GM19238 (cell line): Measurements from ENCODE around the gene ACIN1.
"Not testable (repeated sequence)": the region's sequence is repeated elsewhere in the genome, so short reads cannot be mapped to it uniquely, and the experiment has no call there.

ENCODE experiments used
- DNase-seq: peaks from one replicate; pipeline ENCODE4 v3.0.0; 2011; ENCODE audit warnings: low spot score; ENCODE audit not compliant: insufficient read length

The ACIN1 gene

DNA sequence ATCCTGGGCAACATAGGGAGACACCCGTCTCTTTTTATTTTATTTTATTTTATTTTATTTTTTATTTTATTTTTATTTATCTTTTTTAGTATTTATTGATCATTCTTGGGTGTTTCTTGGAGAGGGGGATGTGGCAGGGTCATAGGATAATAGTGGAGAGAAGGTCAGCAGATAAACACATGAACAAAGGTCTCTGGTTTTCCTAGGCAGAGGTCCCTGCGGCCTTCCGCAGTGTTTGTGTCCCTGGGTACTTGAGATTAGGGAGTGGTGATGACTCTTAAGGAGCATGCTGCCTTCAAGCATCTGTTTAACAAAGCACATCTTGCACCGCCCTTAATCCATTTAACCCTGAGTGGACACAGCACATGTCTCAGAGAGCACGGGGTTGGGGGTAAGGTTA, 12.7 kb upstream of the ACIN1 start:
- DNase-seq = not testable (repeated sequence)

DNA sequence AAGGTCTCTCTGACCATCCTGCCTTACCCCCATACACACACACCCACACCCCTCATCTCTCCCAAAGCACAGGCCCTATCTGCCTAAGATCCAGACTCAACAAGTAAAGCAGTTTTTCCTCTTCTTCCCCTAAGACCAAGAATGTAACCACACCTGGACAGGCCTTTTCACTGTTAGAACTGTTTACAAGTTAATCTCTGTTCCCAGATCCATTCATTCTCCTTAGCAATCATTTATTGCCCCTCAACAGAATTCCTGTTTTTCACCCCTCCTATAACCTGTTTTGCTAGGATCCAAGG, 11.8 kb upstream of the ACIN1 start:
- DNase-seq = no peak

DNA sequence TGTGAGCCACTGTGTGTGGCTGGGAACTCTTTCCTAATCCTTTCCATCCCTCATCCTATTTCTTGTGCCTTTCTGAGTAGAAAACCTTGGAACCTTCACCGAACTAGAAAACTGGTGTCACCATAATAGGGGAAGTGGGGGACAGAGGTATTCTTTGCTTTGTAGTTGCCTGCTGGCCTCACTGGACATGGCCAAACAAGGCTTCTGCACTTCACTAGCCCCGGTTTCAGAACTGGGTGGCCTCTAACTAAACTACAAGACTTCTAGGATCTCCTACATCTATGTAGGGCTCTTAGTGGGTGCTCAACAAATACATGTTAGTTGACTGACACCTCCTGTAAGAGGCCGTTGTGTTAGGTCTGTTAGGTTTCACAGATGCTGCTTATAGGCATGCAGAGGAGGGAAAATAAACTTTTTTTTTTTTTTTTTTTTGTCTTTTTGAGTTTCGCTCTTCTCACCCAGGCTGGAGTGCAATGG, 10.4 kb upstream of the ACIN1 start:
- no peak for DNase-seq

DNA sequence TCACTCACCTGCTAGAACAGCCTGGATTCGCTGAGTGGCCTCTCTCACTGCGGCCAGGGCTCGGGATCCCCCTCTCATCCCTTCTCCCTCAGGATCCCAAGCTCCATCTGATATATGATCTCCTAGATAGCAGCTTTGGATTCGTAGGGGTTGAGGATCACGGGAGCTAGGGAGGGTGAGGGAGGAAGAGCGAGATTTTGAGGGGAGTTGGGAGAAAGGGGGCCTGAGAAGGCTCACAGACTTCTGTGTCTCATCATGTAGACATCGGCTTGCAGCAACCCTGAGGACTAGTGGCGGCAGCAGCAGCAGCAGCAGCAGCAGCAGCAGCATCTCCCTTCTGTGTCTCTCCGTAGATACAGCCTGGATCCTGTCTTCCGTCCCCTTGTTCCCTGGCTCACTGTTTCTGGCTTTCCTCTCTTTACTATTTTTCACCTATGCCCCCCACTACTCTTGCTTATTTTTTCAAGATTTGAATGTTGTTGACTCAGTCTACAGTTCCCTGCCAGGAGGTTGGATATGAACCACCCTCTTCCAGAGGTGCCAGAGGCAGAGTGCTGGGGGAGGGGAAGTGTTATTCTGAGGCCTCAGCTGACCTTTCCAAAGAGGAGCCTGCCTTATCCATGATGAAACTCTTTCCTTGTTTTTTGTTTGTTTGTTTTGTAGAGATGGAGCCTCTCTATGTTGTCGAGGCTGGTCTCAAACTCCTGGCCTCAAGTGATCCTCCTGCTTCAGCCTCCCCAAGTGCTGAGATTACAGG, 9.8 kb upstream of the ACIN1 start, which contains the start of gene CIROP:
TSS of gene CIROP (minus strand) at position 399 of the 757 bp plus-strand sequence. CDS start at position 330, 69 bp downstream.
- no peak for DNase-seq

DNA sequence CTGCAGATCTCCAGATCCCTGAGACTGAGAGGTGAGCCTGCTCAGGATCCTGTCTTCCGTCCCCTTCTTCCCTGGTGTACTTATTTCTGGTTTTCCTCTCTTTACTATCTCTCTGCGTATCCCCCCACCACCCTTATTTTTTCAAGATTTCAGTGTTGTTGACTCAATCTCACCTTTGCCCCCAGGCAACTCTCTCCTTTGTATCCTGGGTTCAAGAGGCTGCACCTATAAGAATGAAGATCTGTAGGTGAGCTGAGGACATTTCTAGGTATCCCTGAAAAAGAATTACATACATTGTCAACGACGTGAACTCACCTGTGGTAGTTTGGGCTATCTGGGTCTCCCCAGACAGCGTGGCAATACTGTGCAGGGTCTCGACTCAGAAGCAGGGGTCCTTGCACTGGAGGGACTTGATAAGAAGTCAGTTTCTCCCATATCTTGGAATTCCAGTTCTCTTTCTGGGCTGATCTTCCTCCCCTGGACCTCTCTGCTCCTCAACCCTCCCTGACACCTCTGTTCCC, 9.2 kb upstream of the ACIN1 start:
- DNase-seq = no peak

DNA sequence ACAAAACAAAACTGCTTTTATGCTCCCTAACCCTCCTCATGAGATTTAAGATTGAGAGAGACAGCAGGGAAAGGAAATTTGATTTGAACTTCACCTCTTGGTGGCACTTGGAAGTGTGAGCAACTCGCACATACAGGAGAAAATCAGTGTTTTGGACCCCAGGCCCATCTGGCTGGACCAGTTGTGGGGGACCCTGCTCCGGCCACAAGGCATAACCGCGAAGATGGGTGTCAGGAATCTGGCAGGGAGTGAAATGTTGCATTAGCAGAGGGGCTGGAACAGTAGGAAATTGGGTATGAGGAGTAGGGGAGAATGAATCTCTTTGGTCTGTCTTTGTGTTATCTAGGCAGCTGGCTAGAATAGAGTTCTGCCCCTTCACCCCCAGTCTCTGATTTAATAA, 8.6 kb upstream of the ACIN1 start:
- DNase-seq = no peak

DNA sequence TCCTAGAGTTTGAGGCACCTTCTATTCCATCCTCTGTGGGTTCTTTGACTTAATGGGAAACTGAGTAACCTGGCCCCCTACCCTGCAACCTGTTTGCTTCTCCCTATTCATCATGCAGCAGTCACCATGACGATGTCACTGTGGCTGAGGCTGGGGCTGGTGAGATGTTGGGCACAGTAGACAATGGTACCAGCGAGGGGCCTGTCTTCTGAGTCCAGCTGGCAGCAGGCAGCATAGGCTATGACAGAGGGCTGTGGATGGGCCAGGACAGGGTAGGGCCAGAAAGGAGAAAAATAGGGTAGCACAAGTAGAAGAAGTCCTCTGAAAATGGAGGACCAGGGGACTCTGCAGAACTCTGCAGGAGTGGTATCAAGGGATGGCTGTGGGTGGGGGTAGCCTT, 7.9 kb upstream of the ACIN1 start:
- no peak for DNase-seq

DNA sequence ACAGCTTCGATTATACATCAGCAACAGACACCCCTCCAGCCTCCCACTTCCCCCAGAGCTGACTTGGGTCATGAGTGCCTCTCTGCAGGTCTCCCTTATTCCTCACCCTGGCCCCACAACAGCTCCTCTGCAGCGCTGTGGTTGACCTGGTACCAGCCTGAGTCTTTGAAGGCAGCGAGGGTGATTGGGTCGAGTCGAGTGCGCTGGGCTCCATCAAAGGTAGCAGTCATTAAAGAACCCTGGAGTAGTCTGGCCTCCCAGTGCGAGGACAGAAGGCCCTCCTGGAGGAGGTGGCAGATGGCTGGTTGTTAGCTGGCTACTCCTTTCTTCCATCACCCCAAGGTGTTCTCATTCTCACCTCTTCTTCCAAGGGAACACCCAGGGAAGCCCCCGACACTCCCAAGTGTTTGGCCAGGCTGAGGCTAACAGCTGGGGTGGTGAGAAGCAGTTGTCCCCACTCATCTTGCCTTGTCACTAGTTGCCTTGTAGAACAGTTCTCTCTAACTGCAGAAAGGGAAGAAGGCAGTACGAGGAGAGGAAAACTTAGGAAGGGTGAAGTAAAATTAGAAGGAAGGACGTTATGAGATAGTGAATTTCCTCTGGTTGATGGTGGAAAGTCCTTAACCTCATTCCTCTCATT, 7.2 kb upstream of the ACIN1 start:
- no peak for DNase-seq

DNA sequence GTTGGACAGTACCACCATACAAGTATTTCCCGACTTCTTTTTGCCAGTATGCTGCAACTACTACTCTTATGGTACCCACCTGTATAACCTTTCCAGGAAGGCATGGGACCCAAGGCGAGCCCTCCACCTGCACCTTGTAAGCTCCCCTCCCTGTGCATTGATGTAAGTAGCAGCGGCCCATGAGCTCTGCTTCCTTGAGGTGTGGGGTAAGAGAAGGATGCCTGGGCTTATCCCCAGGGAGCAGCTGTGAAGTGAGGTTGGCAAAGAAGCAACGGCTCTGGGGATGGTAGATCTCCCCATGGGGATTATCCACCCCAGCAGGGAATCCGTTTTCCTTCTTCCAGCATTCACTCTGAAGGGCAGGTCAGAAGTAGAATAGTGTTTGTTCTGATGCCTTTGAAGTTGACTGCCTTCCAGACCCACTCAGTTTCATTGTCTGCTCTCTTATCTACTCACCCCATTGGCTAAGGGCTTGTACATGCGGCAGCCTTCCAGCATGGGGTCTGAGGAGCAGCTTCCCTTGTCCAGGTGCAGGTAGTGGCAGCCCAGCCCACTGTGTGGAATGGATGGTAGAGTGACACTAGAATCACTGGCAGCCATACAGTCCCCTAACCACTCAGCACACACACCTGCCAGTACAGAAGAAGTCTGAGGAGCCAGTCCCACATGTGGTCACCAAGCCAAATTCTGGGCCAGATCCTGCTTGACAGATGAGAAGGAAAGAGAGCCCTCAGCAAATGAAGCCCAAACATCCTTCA, 6.5 kb upstream of the ACIN1 start:
- DNase-seq = no peak

DNA sequence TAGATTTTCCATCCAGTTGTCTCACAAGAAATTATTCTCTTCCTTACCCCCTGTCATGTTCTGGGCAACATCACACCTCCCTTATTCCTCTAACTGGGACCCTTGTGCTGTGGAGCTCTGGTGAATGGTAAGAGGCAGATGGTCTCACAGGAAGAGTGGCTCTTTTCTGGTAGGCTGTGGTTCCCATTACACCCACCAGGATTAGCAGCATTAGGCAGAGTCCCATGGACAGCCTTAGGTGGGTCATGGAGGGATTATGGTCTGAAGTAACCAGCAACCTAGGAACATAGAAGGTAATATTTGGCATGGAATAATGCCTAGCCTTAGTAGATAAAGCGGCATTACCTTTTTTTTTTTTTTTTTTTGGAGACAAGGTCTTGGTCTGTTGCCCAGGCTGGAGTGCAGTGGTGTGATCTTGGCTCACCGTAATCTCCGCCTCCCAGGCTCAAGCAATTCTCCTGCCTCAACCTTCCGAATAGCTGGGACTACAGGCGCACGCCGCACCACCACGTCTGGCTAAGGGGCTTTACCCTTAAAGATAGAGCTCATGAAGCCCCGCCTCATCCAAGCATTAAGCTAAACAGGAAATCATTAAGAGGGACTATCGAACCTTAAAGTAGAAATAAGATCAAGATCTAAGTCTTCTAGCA, 4.4 kb upstream of the ACIN1 start:
- DNase-seq = no peak

DNA sequence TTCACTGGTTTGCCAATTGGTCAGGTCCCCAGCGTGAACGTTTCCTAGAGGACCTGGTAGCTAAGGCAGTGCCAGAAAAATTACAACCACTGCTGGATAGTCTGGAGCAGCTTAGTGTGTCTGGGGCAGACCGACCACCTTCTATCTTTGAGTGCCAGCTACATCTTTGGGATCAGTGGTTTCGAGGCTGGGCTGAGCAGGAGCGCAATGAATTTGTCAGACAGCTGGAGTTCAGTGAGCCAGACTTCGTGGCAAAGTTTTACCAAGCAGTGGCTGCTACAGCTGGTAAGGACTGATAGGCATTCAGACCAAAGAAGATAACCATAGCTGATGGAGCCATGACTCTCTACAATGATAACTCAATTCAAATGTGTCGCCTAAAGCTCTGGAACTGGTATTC, 2.9 kb upstream of the ACIN1 start:
- no peak for DNase-seq

DNA sequence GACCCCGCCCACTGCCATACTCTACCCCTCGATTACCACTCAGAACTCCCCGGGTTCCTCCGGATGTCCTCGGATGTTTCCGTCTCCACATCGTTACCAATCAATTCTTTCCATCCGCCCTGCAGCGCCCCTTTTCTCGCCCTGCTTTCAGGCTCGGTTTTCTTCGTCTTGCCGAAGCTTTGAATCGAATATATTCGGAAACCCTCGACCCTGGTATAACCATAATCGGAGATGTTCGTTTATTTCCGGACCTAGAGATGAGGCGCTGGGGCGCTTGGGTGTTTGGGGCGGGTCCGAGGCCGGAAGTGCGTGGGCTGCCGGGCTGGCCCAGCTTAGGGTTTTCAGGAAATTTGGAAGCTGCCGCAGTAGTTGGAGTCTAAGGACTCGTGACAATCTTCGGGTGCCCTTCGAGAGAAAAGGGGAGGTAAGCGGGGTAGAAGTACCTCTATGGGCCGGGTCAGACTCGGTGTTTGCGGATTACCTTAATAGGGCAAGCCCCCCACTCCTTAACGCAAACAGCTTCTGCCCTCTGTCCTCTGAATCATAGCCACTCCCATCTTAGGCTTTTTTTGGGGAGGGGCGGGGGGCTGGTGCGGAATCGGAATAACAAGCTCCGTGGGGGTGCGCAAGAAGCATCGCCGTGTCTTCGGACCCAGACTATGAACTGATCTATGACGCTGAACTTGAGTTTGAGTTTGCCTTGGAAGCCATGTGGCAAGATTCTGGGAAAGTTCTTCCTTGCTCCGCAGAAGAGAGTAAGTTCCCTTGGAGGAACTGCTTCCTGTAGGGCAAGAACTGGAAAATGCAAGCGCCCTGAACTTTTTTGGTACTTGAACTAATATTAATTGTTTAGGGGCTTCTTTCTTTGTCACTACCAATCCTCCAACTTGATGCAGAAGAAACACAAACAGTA, 516 bp upstream of the ACIN1 start, which contains the start of gene C14orf119:
TSS of gene C14orf119 (plus strand) at position 310 of the 913 bp plus-strand sequence. CDS start 2,154 bp downstream, outside the sequence.
- DNase-seq = peak; percentile 92

DNA sequence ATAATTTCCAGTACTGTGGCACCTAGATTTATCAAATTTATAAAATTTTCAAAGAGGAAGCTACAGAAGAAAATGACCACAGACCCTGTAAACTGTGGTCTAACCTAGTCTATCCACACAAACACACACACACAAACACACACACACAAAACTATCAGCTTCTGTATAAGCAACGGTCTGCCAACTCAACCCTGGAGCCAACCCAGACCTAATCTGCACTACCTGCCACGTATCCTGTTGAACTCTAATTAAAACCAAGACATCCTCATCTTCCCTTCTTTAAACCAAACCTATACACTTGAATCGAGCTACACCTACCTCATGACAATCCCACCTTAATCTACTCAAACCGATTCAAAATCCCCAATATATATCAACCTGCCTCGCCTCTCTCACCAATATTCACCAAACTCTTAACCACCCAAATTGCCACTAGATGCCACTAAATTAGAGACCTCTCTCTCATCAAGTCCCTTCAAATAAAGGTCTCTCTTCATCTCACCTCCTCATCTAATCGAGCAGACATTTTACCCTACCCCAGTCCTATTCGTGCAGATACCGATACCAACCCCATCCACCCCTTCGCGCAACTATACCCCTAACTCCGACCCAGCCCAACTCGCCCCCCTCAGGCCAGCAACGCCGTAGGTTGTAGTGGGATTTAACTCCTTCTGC, 808 bp downstream of the ACIN1 start:
- no peak for DNase-seq

DNA sequence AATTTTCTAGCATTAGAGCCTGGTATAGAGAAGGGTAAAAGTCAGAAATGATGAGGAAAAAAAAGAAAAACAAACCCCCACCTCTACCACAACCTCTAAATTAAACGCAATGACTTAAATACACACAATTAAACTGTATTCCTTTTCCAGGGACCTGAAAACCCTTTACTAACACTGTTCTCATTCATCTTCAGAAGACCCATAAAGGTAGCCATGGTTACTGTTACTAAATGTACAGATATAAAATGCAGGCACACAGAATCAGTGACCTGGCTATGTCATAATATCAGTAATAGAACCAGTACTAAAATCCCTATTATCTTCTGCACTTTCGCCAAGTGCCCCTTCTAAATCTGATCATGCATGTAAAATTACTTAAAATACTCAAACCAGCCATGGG, 1.4 kb downstream of the ACIN1 start:
- DNase-seq = no peak

DNA sequence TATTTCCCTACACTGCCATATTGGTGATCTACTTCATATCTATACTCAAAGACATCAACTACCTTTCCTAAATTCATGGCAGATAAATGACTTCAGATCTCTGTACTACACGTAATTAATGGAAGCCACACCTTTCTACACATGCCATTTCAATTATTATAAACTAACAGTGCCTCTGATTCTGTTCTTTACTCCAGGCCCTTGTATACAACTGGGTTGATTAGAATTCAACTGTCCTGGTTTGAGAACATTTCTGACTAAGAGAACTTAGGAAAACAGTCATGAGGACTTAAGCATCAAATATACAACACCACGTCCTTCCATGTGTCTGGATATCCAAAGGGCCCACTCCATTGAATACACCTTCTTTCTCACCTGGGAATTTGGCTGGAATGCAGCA, 1.8 kb downstream of the ACIN1 start:
- DNase-seq = no peak

DNA sequence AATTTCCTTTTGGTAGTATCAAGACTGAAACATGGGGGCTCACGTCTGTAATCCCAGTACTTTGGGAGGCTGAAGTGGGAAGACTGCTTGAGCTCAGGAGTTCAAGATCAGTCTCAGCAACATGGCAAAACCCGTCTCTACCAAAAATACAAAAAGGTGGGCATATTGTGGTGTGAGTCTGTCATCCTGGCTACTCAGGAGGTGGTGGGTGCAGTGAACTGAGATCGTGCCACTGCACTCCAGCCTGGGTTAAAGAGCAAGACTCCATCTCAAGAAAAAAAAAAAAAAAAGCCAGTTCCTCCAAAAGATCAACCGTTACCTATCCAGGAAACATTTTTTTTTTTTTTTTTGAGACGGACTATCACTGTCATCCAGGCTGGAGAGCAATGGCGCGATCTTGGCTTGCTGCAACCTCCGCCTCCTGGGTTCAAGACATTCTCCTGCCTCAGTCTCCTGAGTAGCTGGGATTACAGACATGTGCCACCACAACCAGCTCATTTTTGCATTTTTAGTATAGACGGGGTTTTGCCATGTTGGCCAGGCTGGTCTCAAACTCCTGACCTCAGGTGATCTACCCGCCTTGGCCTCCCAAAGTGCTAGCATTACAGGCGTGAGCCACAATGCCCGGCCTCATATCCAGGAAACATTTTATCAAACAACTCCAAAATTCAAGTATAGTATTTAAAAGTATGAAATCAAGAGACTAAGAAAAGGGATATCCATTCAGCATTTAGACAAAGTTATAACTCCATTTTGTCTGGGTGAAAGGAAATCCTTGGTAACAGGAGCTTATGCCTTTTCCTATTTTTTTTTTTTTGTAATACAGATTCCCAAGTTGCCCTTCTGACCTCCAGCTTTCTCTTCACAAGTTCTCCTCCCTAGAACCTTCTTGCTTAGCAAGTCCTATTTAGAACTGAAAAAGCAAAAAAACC, 3.4 kb downstream of the ACIN1 start:
- no peak for DNase-seq

DNA sequence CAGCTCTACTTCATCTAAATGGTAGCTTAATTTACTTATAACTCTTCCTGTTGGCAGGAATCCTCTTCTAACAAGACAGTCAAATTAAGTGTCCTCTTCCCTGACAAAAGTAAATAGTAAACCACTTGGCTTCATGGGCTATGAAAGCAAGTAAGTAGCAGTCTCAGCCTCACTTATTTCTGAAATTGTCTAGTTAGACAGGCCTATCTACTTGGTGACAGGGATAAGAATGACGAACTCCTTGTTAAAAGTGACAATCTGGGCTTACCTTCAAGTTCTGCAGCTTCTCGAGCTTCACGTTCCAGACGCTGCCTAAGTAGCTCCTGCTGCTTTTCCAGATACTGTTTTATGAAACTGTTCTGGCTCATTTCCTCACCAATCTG, 4.7 kb downstream of the ACIN1 start:
- no peak for DNase-seq

DNA sequence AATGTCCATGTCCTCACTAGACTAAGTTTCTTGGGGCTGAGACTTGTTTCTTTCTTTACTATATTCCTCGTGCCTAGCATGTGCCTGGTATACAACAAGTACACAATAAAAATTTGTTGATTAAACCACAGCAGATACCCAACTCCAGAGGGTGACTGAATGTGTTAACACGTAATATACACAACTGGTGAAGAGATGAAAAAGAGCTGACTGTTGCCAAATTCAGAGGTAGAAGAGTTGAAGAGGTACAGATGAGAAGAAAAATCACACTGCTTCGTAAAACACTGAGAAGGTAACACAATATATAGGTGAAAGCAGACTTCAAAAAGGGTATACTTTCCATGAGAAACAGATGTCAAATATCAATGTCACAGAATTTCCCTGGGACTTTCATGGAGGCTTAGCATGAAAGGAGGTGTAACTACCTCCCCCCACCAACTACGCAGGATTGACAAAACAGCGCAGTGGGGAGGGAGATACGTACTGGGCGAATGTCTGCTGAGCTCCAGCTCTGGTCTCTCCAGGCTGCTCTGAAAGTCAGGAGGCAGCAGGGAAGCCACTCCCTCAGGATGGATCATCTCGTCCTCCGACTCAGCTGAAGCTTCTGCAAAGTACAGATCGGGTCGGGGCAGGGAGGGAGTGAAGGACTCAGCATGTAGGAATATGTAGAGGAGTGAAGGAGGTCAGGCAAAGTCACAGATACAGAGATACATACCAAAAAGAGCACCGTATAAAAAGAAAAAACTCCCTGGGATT, 5.3 kb downstream of the ACIN1 start:
- DNase-seq = no peak
